ENCODE measurements around the gene GDPGP1.

DNA sequence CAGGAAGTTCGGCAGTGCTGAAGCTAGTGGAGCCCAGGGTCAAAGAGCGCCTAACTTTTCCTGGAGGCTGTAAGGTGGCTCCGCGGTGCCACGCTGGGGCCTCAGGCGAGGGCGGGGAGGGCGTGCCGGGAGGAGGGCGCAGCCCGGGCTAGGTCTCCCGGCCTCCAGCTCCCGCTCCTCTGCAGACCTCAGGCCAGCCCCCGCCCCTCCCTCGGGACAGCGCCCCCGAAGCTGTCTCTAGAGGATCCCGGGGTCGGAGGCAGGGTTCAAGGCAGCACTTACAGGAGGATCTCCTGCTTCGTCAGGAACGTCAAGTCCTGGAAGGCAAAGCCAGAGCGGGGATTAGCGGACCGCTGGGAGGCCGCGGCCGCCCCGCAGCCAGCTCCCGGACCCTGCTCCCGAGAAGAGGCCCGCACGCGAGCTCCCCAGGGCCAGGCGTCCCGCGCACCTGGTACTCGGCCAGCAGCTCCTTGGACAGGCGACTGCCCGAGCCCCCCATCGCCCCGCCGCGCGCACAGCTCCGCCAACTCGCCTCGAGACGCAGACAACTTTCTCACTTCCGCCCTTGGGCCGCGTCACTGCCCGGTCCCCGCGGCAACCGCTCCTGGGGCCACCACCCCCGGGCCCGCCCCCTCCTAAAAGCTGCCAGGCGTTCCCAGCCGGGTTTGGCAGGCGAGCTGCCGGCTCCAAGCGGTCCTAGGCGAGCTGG, 468 bp upstream of the GDPGP1 start, which contains the start of gene CIB1:
- TF ChIP-seq, protein P1, sequence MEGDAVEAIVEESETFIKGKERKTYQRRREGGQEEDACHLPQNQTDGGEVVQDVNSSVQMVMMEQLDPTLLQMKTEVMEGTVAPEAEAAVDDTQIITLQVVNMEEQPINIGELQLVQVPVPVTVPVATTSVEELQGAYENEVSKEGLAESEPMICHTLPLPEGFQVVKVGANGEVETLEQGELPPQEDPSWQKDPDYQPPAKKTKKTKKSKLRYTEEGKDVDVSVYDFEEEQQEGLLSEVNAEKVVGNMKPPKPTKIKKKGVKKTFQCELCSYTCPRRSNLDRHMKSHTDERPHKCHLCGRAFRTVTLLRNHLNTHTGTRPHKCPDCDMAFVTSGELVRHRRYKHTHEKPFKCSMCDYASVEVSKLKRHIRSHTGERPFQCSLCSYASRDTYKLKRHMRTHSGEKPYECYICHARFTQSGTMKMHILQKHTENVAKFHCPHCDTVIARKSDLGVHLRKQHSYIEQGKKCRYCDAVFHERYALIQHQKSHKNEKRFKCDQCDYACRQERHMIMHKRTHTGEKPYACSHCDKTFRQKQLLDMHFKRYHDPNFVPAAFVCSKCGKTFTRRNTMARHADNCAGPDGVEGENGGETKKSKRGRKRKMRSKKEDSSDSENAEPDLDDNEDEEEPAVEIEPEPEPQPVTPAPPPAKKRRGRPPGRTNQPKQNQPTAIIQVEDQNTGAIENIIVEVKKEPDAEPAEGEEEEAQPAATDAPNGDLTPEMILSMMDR (IDR thresholded peaks at IDR 0.05), result peak in 1 of 6 experiments; percentile 84
- TF ChIP-seq POLR2A (IDR thresholded peaks at IDR 0.05), result peak; percentile 44 to 45
